Transverse colon (tissue), 3 donors: Measurements from ENCODE around the gene CCDC91.

ENCODE experiments used
- CTCF ChIP-seq, 5 experiments: fragments of 200-600 bp in 3 of 5; fragments of 450-650 bp in 2 of 5; sonication (generic) in 3 of 5; IDR thresholded peaks; 1 replicate in 2 of 5; 2 replicates in 3 of 5; pipeline ENCODE4 v1.5.1; 2016 to 2017; ENCODE audit warnings: antibody characterized with exemption in 5 of 5, inconsistent platforms in 3 of 5, mild to moderate bottlenecking in 2 of 5, moderate library complexity in 1 of 5
- POLR2A ChIP-seq: fragments of 450-650 bp; IDR thresholded peaks from one replicate; pipeline ENCODE4 v1.6.1; 2016; ENCODE audit warnings: antibody characterized with exemption, mild to moderate bottlenecking, moderate library complexity

DNA sequence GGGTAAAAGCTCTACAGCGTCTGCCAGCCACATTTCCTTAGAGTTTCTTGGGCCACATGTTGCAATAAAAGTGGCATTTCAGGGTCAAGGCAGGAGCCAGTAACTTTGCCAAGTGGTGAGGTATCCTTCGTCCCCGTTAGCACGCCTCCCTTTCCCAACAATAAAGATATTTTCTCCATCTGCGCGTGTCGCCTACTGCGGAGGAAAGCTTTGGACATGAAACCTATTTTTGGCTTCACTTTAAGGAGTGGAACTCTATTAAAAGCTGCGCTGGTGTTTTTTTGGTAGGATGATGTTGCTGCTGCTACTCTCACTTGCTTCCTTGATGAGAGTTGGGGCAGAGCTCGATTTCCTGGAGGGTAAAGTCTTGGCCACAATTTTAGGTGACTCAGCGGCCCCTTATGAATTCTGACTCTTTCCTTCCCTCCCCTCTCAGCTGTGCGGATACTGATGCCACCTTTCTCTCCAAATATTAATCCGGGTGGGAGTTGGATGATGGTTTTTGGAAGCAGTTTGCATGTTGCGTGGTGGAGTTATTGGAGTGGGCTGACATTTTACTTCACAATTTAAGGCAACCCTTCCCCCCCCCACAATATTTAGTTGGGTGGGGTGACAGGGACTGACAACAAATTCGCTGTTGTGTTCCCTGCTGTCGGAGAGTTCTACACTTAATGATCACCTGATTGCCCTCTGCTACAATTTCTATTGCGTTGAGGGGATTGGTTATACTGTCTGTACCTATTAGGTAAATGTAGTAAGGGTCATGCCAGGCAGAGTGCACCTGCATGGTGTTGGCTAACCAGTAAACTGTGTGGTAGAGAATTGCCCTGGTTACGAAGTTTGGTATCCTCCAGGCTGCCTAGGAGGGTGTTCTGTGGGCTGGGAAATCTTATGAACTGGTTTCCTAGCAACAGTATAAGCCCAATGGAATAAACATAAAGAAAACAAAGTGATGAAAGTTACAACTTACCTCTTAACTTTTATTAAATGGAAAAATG lies 1.1 kb downstream of the CCDC91 start:
- TF ChIP-seq CTCF (IDR thresholded peaks at IDR 0.05) (no peak), POLR2A (no peak)
